Measurements from ENCODE around the gene PREB. TPM values are rescaled to one million over a fixed set of nuclear protein-coding genes. Genes with fewer than 3 reads are reported as not detected.

The PREB gene
- total and polyA plus RNA-seq, 2 donors from 2014 or later, result 46.1 to 66.7 TPM

- Histone ChIP-seq H3K9me3 (ENCODE audit: control insufficient read depth in 2 of 3, insufficient read depth in 1 of 3, low read length in 3 of 3) (no peaks in the 10 kb centered on the region), H3K4me3 (ENCODE audit: low read length in 3 of 3) (no peak overlapping the region), H3K9ac (ENCODE audit: low read length in 3 of 3) (no peak overlapping the region), H3K36me3 (ENCODE audit: control insufficient read depth in 2 of 3, insufficient read depth in 3 of 3, low read length in 3 of 3) (no peaks in the 10 kb centered on the region), H3K27me3 (ENCODE audit: control insufficient read depth, insufficient read depth, low read length) (no peaks in the 10 kb centered on the region), H3K4me1 (ENCODE audit: control insufficient read depth in 2 of 3, insufficient read depth in 2 of 3, low read depth in 1 of 3, low read length in 3 of 3) (no peaks in the 10 kb centered on the region), H3K27ac (ENCODE audit: low read depth in 2 of 2, low read length in 2 of 2) (no peak overlapping the region)
- no peak for DNase-seq
- no peak for FAIRE-seq
- TF ChIP-seq CTCF (IDR thresholded peaks at IDR 0.05; ENCODE audit: borderline replicate concordance, extremely low read depth, insufficient read depth), result no peak
- intact Hi-C loops (cut with DNase I), result no loop called here
Measured at GRCh38 chr2:27162151-27163121, 28.0 kb upstream of the PREB start.

GRCh38 chr2:27160191-27160590, 25.8 kb upstream of the PREB start:
- H3K27ac ChIP-seq (ENCODE audit: low read depth in 2 of 2, low read length in 2 of 2), result no peak overlapping the region
- no peaks in the 10 kb centered on the region for H3K36me3 ChIP-seq (ENCODE audit: control insufficient read depth in 2 of 3, insufficient read depth in 3 of 3, low read length in 3 of 3)
- DNase-seq (no peak), FAIRE-seq (no peak)
- no peak overlapping the region for H3K9ac ChIP-seq (ENCODE audit: low read length in 3 of 3)
- no peak for TF ChIP-seq CTCF (IDR thresholded peaks at IDR 0.05; ENCODE audit: borderline replicate concordance, extremely low read depth, insufficient read depth)
- H3K27me3 ChIP-seq (ENCODE audit: control insufficient read depth, insufficient read depth, low read length), result no peaks in the 10 kb centered on the region
- no peaks in the 10 kb centered on the region for H3K4me1 ChIP-seq (ENCODE audit: control insufficient read depth in 2 of 3, insufficient read depth in 2 of 3, low read depth in 1 of 3, low read length in 3 of 3)
- H3K9me3 ChIP-seq (ENCODE audit: control insufficient read depth in 2 of 3, insufficient read depth in 1 of 3, low read length in 3 of 3), result no peaks in the 10 kb centered on the region
- intact Hi-C loops (cut with DNase I), result no loop called here
- H3K4me3 ChIP-seq (ENCODE audit: low read length in 3 of 3), result no peak overlapping the region

- TF ChIP-seq CTCF (IDR thresholded peaks at IDR 0.05; ENCODE audit: borderline replicate concordance, extremely low read depth, insufficient read depth), result no peak
- DNase-seq (no peak), FAIRE-seq (no peak)
- Histone ChIP-seq H3K4me3 (ENCODE audit: low read length in 3 of 3) (no peak overlapping the region), H3K4me1 (ENCODE audit: control insufficient read depth in 2 of 3, insufficient read depth in 2 of 3, low read depth in 1 of 3, low read length in 3 of 3) (no peaks in the 10 kb centered on the region), H3K9ac (ENCODE audit: low read length in 3 of 3) (no peak overlapping the region), H3K27ac (ENCODE audit: low read depth in 2 of 2, low read length in 2 of 2) (no peak overlapping the region), H3K9me3 (ENCODE audit: control insufficient read depth in 2 of 3, insufficient read depth in 1 of 3, low read length in 3 of 3) (no peaks in the 10 kb centered on the region), H3K36me3 (ENCODE audit: control insufficient read depth in 2 of 3, insufficient read depth in 3 of 3, low read length in 3 of 3) (no peaks in the 10 kb centered on the region), H3K27me3 (ENCODE audit: control insufficient read depth, insufficient read depth, low read length) (no peaks in the 10 kb centered on the region)
- intact Hi-C loops (cut with DNase I), result no loop called here
Measured at GRCh38 chr2:27159271-27159670, 24.8 kb upstream of the PREB start.

Measured in kidney (tissue), 14 donors.